SK-N-MC (cell line): ENCODE data around the gene DPP10.

Source experiments
- EZH2 ChIP-seq: fragments of 200-600 bp; sonication (generic); IDR thresholded peaks from one replicate; pipeline ENCODE4 v1.6.1; 2017; ENCODE audit warnings: antibody characterized with exemption
- POLR2AphosphoS5 ChIP-seq: IDR thresholded peaks from 2 replicates; pipeline ENCODE4 v1.6.1; 2012; ENCODE audit warnings: mild to moderate bottlenecking, low read depth, low read length, borderline replicate concordance

DNA sequence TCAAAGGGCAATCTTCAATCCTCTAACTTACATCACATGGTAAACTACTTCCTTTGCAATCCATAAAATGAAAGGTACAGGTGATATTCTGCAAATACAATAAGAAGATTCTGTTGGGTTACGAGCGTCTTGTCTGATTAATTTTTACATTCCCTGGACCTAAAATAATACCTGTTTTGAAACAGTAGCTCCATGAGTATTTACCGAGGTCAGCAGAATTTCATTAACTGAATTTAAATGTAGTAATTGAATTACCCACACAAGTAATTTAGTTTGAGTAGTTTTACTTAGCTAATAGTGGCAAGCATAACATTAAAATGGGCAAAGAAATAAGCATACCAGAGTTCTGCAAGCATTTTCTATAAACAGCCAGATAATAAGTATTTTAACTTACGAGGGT, 652.0 kb downstream of the DPP10 start:
- TF ChIP-seq EZH2 (no peak), POLR2AphosphoS5 (no peak)
